Cardiac muscle cell (in vitro differentiated cells and primary cell): ENCODE measurements around the gene ZDHHC18. TPM values are rescaled to one million over a fixed set of nuclear protein-coding genes. Genes with fewer than 3 reads are reported as not detected.

Experiments
- DNase-seq, 2 donors: peaks; one replicate each; pipeline versions ENCODE4 v3.0.0 to v3.0.0-alpha.2; 2010 to 2017; ENCODE audit warnings: low read depth in 1 of 2, low spot score in 1 of 2
- H3K27ac ChIP-seq: fragments of 200-600 bp; sonication (generic); 2 replicates; pipeline ENCODE4 v1.5.1; 2016
- H3K27me3 ChIP-seq: fragments of 200-600 bp; sonication (generic); 2 replicates; pipeline ENCODE4 v1.6.0; 2016; ENCODE audit warnings: control low read depth
- H3K36me3 ChIP-seq: fragments of 200-600 bp; sonication (generic); 2 replicates; pipeline ENCODE4 v1.5.1; 2016; ENCODE audit warnings: control low read depth
- H3K4me1 ChIP-seq: fragments of 200-600 bp; sonication (generic); 2 replicates; pipeline ENCODE4 v1.8.1; 2017; ENCODE audit warnings: low read depth, mild to moderate bottlenecking, mixed run types
- H3K4me3 ChIP-seq: fragments of 200-600 bp; sonication (generic); 2 replicates; pipeline ENCODE4 v1.5.1; 2016; ENCODE audit warnings: mild to moderate bottlenecking
- H3K9me3 ChIP-seq: fragments of 200-600 bp; sonication (generic); 2 replicates; pipeline ENCODE4 v1.5.1; 2017; ENCODE audit warnings: low read depth, mild to moderate bottlenecking, control low read depth
- CTCF ChIP-seq: IDR thresholded peaks from 2 replicates; pipeline ENCODE4 v1.5.1; 2012; ENCODE audit warnings: low read depth, mild to moderate bottlenecking, low read length
- polyA plus RNA-seq: library from polyadenylated mRNA; unstranded; fragments of >200 nt; fragmentation: Nextera tagmentation; extraction: Ambion mirVana; gene quantifications from 2 replicates; pipeline ENCODE4 v1.2.1, GENCODE V29; 2016
- total RNA-seq: library from RNA; depleted of rRNA; stranded (reverse); fragments of >200 nt; gene quantifications from 2 replicates; pipeline ENCODE4 v1.2.3, GENCODE V29; 2016

Gene ZDHHC18
- total and polyA plus RNA-seq, 2 experiments from 2014 or later, result 16.1 to 16.6 TPM

GRCh38 chr1:26824731-26825130 is 1.8 kb upstream of the ZDHHC18 start:
- Histone ChIP-seq H3K36me3 (no peaks in the 10 kb centered on the region), H3K27me3 (no peaks in the 10 kb centered on the region), H3K27ac (no peak overlapping the region), H3K4me3 (no peak overlapping the region), H3K4me1 (peaks cover 22% of the 10 kb centered on the region), H3K9me3 (no peaks in the 10 kb centered on the region)
- DNase-seq, result no peak
- no peak for TF ChIP-seq CTCF

GRCh38 chr1:26827106-26827604 is 667 bp downstream of the ZDHHC18 start:
- Histone ChIP-seq H3K27ac (no peak overlapping the region), H3K4me3 (peak overlapping the region; percentile 95), H3K9me3 (no peaks in the 10 kb centered on the region), H3K36me3 (no peaks in the 10 kb centered on the region), H3K4me1 (peaks cover 22% of the 10 kb centered on the region), H3K27me3 (no peaks in the 10 kb centered on the region)
- no peak for TF ChIP-seq CTCF
- no peak for DNase-seq

GRCh38 chr1:26827663-26828062 is 1.2 kb downstream of the ZDHHC18 start:
- H3K4me1 ChIP-seq, result peaks cover 22% of the 10 kb centered on the region
- DNase-seq, result no peak
- no peaks in the 10 kb centered on the region for H3K9me3 ChIP-seq
- peaks cover 3% of the 10 kb centered on the region for H3K36me3 ChIP-seq
- H3K27me3 ChIP-seq, result no peaks in the 10 kb centered on the region
- peak overlapping the region; percentile 95 for H3K4me3 ChIP-seq
- no peak for TF ChIP-seq CTCF
- no peak overlapping the region for H3K27ac ChIP-seq

- Histone ChIP-seq H3K27ac (peak overlapping the region; percentile 2), H3K36me3 (peaks cover 9% of the 10 kb centered on the region), H3K4me1 (peaks cover 22% of the 10 kb centered on the region), H3K4me3 (no peak overlapping the region), H3K9me3 (no peaks in the 10 kb centered on the region), H3K27me3 (no peaks in the 10 kb centered on the region)
- DNase-seq, result no peak
- TF ChIP-seq CTCF, result no peak
These were observed 2.0 kb downstream of the ZDHHC18 start for GRCh38 chr1:26828411-26828991.

- no peak for TF ChIP-seq CTCF
- no peak for DNase-seq
- H3K4me1 ChIP-seq, result peaks cover 22% of the 10 kb centered on the region
- H3K4me3 ChIP-seq, result no peak overlapping the region
- H3K27ac ChIP-seq, result peak overlapping the region; percentile 2
- H3K27me3 ChIP-seq, result no peaks in the 10 kb centered on the region
- H3K36me3 ChIP-seq, result peaks cover 12% of the 10 kb centered on the region
- no peaks in the 10 kb centered on the region for H3K9me3 ChIP-seq
These were observed 2.9 kb downstream of the ZDHHC18 start for GRCh38 chr1:26829184-26829911.
